SK-N-SH (cell line): ENCODE measurements around the gene CARD19. TPM values are rescaled to one million over a fixed set of nuclear protein-coding genes. Genes with fewer than 3 reads are reported as not detected.
A peak's percentile ranks its signal among the peaks of the same experiment; 100 is the strongest.

ENCODE experiments used
- CTCF ChIA-PET: fragments of 300-600, 350-600 bp; formaldehyde crosslinking; extraction: SDS; loops from one replicate; lab custom pipeline; 2021; lab: Yijun Ruan, JAX
- POLR2A ChIA-PET: fragments of 350-600 bp; sonication (Branson Sonifier 250); formaldehyde crosslinking; extraction: SDS; loops from one replicate; lab custom pipeline; 2020; ENCODE audit warnings: antibody characterized with exemption, inconsistent platforms; lab: Yijun Ruan, JAX
- DNase-seq: peaks from one replicate; pipeline ENCODE4 v3.0.0; 2012
- H2AFZ ChIP-seq: fragments of 200-600 bp; sonication (generic); 2 replicates; pipeline ENCODE4 v1.8.1; 2016; ENCODE audit warnings: antibody characterized with exemption, mild to moderate bottlenecking, low read depth
- H3F3A ChIP-seq: fragments of 200-600 bp; sonication (generic); replicated peaks from 2 replicates; pipeline ENCODE3; 2016; ENCODE audit warnings: antibody characterized with exemption, mild to moderate bottlenecking; ENCODE audit not compliant: insufficient read depth
- H3K27ac ChIP-seq, 2 experiments: fragments of 200-500 bp in 1 of 2; fragments of 200-600 bp in 1 of 2; sonication (Bioruptor generic) in 1 of 2; sonication (generic), shearing (Covaris generic) in 1 of 2; 2 replicates each; pipeline versions ENCODE4 v1.5.1 to v1.6.1; 2014 to 2016; ENCODE audit warnings: low read depth in 2 of 2, inconsistent platforms in 1 of 2, low read length in 1 of 2, mild to moderate bottlenecking in 1 of 2, mixed read lengths in 1 of 2
- H3K27me3 ChIP-seq: fragments of 200-600 bp; sonication (generic), shearing (Covaris generic); 2 replicates; pipeline ENCODE4 v1.6.1; 2016; ENCODE audit warnings: mixed run types; ENCODE audit not compliant: insufficient read depth
- H3K36me3 ChIP-seq, 2 experiments: fragments of 200-500 bp in 1 of 2; fragments of 200-600 bp in 1 of 2; sonication (Bioruptor generic) in 1 of 2; sonication (generic) in 1 of 2; replicated peaks in 1 of 2; 2 replicates each; pipeline versions ENCODE3 to v1.5.1; 2014 to 2016; ENCODE audit warnings: low read length in 1 of 2, mild to moderate bottlenecking in 1 of 2; ENCODE audit not compliant: insufficient read depth in 2 of 2, control insufficient read depth in 1 of 2
- H3K4me1 ChIP-seq, 2 experiments: fragments of 200-500 bp in 1 of 2; fragments of 200-600 bp in 1 of 2; sonication (Bioruptor generic) in 1 of 2; sonication (generic), shearing (Covaris generic) in 1 of 2; 2 replicates each; pipeline versions ENCODE4 v1.5.1 to v1.6.1; 2014 to 2016; ENCODE audit warnings: low read depth in 1 of 2, low read length in 1 of 2, mixed run types in 1 of 2; ENCODE audit not compliant: insufficient read depth in 2 of 2, control insufficient read depth in 1 of 2
- H3K4me2 ChIP-seq: fragments of 200-600 bp; sonication (generic), shearing (Covaris generic); 2 replicates; pipeline ENCODE4 v1.6.1; 2017; ENCODE audit warnings: mixed run types
- H3K4me3 ChIP-seq, 2 experiments: fragments of 200-500 bp in 1 of 2; fragments of 200-600 bp in 1 of 2; sonication (Bioruptor generic) in 1 of 2; sonication (generic), shearing (Covaris generic) in 1 of 2; 2 replicates each; pipeline versions ENCODE4 v1.5.1 to v1.8.1; 2014 to 2016; ENCODE audit warnings: low read depth in 2 of 2, inconsistent platforms in 1 of 2, low read length in 1 of 2, mild to moderate bottlenecking in 1 of 2, mixed read lengths in 1 of 2, moderate library complexity in 1 of 2
- H3K79me2 ChIP-seq: fragments of 200-600 bp; sonication (generic); 2 replicates; pipeline ENCODE4 v1.8.1; 2017; ENCODE audit warnings: mild to moderate bottlenecking; ENCODE audit not compliant: insufficient read depth
- H3K9ac ChIP-seq: fragments of 200-600 bp; sonication (generic); 2 replicates; pipeline ENCODE4 v1.6.1; 2017; ENCODE audit warnings: mixed run types
- H3K9me2 ChIP-seq: fragments of 200-600 bp; sonication (generic); 2 replicates; pipeline ENCODE4 v1.6.1; 2017; ENCODE audit warnings: mixed run types
- H3K9me3 ChIP-seq: fragments of 200-600 bp; sonication (generic); 2 replicates; pipeline ENCODE4 v1.6.1; 2017; ENCODE audit warnings: mixed run types, mild to moderate bottlenecking, moderate library complexity
- H4K20me1 ChIP-seq: fragments of 200-600 bp; sonication (generic); 2 replicates; pipeline ENCODE4 v1.6.1; 2017; ENCODE audit warnings: mild to moderate bottlenecking, mixed run types; ENCODE audit not compliant: insufficient read depth
- CHD2 ChIP-seq: fragments of 150-350 bp; IDR thresholded peaks from 2 replicates; pipeline ENCODE4 v1.6.1; 2018; ENCODE audit warnings: low read length; ENCODE audit not compliant: partially characterized antibody
- ELF1 ChIP-seq: IDR thresholded peaks from 2 replicates; pipeline ENCODE4 v1.4.0; 2012
- EZH2phosphoT487 ChIP-seq: fragments of 200-600 bp; sonication (generic); IDR thresholded peaks from 2 replicates; pipeline ENCODE4 v1.6.1; 2017; ENCODE audit warnings: low read depth, mixed run types, mild to moderate bottlenecking, antibody characterized with exemption, moderate library complexity, borderline replicate concordance
- FOSL2 ChIP-seq: IDR thresholded peaks from 2 replicates; pipeline ENCODE4 v1.4.0; 2012; ENCODE audit warnings: low read depth, mild to moderate bottlenecking, moderate library complexity, borderline replicate concordance
- FOXJ3 ChIP-seq: sonication (generic); formaldehyde crosslinking; IDR thresholded peaks from 2 replicates; pipeline ENCODE4 v1.5.1; 2020; ENCODE audit warnings: mild to moderate bottlenecking, missing genetic modification reagents
- FOXM1 ChIP-seq: IDR thresholded peaks from 2 replicates; pipeline ENCODE4 v1.4.0; 2012; ENCODE audit warnings: low read depth, mild to moderate bottlenecking
- GABPA ChIP-seq: IDR thresholded peaks from 2 replicates; pipeline ENCODE4 v1.4.0; 2012; ENCODE audit warnings: low read depth, mild to moderate bottlenecking
- GATA2 ChIP-seq: sonication (generic); formaldehyde crosslinking; IDR thresholded peaks from 2 replicates; pipeline ENCODE4 v1.5.0; 2020; ENCODE audit warnings: mild to moderate bottlenecking, missing genetic modification reagents
- JUND ChIP-seq: IDR thresholded peaks from 2 replicates; pipeline ENCODE4 v1.4.0; 2012
- MXI1 ChIP-seq: IDR thresholded peaks from 2 replicates; pipeline ENCODE4 v1.6.1; 2012; ENCODE audit warnings: mild to moderate bottlenecking, low read depth, low read length, improper control_type of control experiment
- POLR2AphosphoS5 ChIP-seq: IDR thresholded peaks from 2 replicates; pipeline ENCODE4 v1.6.1; 2012; ENCODE audit warnings: low read depth, low read length
- RAD21 ChIP-seq: IDR thresholded peaks from 2 replicates; pipeline ENCODE4 v1.6.1; 2012; ENCODE audit warnings: mild to moderate bottlenecking, low read length
- RFX5 ChIP-seq: IDR thresholded peaks from 2 replicates; pipeline ENCODE4 v1.6.1; 2012; ENCODE audit warnings: mild to moderate bottlenecking, improper control_type of control experiment, low read length
- RXRA ChIP-seq: IDR thresholded peaks from 2 replicates; pipeline ENCODE4 v1.4.0; 2012; ENCODE audit warnings: low read depth, mild to moderate bottlenecking, borderline replicate concordance
- SMC3 ChIP-seq: IDR thresholded peaks from 2 replicates; pipeline ENCODE4 v1.6.1; 2012; ENCODE audit warnings: low read depth, low read length, improper control_type of control experiment
- TAF1 ChIP-seq: IDR thresholded peaks from 2 replicates; pipeline ENCODE4 v1.6.1; 2012; ENCODE audit warnings: low read depth, mild to moderate bottlenecking, low read length, moderate library complexity, borderline replicate concordance
- TCF12 ChIP-seq: IDR thresholded peaks from 2 replicates; pipeline ENCODE4 v1.4.0; 2012
- TEAD4 ChIP-seq: IDR thresholded peaks from 2 replicates; pipeline ENCODE4 v1.4.0; 2012; ENCODE audit warnings: mild to moderate bottlenecking, borderline replicate concordance; ENCODE audit not compliant: insufficient read depth
- YY1 ChIP-seq: IDR thresholded peaks from 2 replicates; pipeline ENCODE4 v1.4.0; 2012; ENCODE audit warnings: low read depth, mild to moderate bottlenecking
- WGBS: methylation state at CpG from one replicate; pipeline ENCODE4 v1.1.6; 2017; ENCODE audit warnings: low lambda C conversion rate; 5-methylcytosine and 5-hydroxymethylcytosine counted together
- polyA plus RNA-seq, 3 experiments: library from polyadenylated mRNA; depleted of rRNA; stranded (reverse); fragments of >200 nt; gene quantifications; 2 replicates each; pipeline ENCODE4 v1.2.3, GENCODE V29; 2012
- TF ChIP-seq, protein P1 (sequence below): IDR thresholded peaks from 2 replicates; pipeline ENCODE4 v1.4.0; 2012; ENCODE audit warnings: low read depth, borderline replicate concordance
- TF ChIP-seq, protein P2 (sequence below): IDR thresholded peaks from 2 replicates; pipeline ENCODE4 v1.4.0; 2012; ENCODE audit warnings: low read depth
- TF ChIP-seq, protein P3 (sequence below): IDR thresholded peaks from 2 replicates; pipeline ENCODE4; 2012
- TF ChIP-seq, protein P4 (sequence below): IDR thresholded peaks from 2 replicates; pipeline ENCODE4 v1.4.0; 2012; ENCODE audit warnings: low read depth, borderline replicate concordance

CARD19 gene
- polyA plus RNA-seq, 1 of the 3 experiments (the other 2 are of a cell fraction): 165 TPM

DNA sequence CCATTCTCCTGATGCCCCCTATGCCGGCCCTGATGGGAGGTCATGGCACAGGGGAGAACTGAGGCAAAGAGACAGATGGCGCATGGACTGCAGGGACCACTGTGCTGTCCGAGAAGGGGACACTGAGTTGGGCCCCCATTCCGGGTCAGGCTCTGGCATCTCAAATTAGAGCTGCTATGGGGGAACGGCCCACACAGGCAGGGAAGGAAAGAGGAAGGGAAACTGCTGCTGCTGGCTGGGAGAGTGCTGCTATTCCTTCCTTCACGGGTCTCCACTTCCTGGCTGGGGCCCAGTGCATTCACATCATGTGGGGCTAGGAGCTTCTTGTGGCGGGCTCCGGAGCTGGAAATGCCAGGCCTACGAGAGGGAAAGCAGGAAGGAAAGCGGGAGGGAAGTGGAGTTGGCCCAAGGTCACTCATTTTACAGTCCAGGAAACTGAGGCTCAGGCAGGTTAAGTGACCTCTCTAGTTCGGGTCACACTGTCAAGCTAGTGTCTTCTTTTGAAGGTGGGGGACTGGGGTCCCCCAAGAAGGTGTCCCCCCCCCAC lies 1.3 kb upstream of the CARD19 start:
- peaks cover 32% of the 10 kb centered on the region for H3K79me2 ChIP-seq
- H3K27me3 ChIP-seq: no peaks in the 10 kb centered on the region
- no peaks in the 10 kb centered on the region for H3K9me2 ChIP-seq
- peak overlapping the region; percentile 79 for H3K9ac ChIP-seq
- peaks cover 33% of the 10 kb centered on the region for H3F3A ChIP-seq
- peaks cover 11% of the 10 kb centered on the region for H4K20me1 ChIP-seq
- no peaks in the 10 kb centered on the region for H3K36me3 ChIP-seq
- H3K27ac ChIP-seq: peak overlapping the region; percentile 79 to 88; a peak in 3 of 4 replicates
- TF ChIP-seq RFX5: no peak
- no peak for TF ChIP-seq YY1
- TF ChIP-seq FOXM1: no peak
- no peak for TF ChIP-seq FOSL2
- TF ChIP-seq RAD21: no peak
- no peak for TF ChIP-seq CHD2
- no peak for TF ChIP-seq TCF12
- TF ChIP-seq GATA2 (CRISPR knock-in tag): no peak
- TF ChIP-seq EZH2phosphoT487: no peak
- no peak for TF ChIP-seq TEAD4
- no peak for TF ChIP-seq MXI1
- no peak for TF ChIP-seq JUND
- TF ChIP-seq SMC3: no peak
- no peak for DNase-seq
- peak overlapping the region; percentile 77 for H3K4me2 ChIP-seq
- POLR2A ChIA-PET: interaction anchor here (1.3 to 1.7 kb wide), 2 partner anchors 13 to 30 kb away, joined by 4 to 6 read pairs; no protein-coding TSS in a partner anchor
- H3K4me3 ChIP-seq: peak overlapping the region; percentile 56 to 68
- H3K4me1 ChIP-seq: peaks cover 22 to 40% of the 10 kb centered on the region in 2 experiments; a peak in 3 of 4 replicates
- peak overlapping the region; percentile 97 for H2AFZ ChIP-seq
- 79% methylated on average over 11 of the region's 11 CpGs for WGBS
- H3K9me3 ChIP-seq: no peaks in the 10 kb centered on the region
- CTCF ChIA-PET: no interaction called here

DNA sequence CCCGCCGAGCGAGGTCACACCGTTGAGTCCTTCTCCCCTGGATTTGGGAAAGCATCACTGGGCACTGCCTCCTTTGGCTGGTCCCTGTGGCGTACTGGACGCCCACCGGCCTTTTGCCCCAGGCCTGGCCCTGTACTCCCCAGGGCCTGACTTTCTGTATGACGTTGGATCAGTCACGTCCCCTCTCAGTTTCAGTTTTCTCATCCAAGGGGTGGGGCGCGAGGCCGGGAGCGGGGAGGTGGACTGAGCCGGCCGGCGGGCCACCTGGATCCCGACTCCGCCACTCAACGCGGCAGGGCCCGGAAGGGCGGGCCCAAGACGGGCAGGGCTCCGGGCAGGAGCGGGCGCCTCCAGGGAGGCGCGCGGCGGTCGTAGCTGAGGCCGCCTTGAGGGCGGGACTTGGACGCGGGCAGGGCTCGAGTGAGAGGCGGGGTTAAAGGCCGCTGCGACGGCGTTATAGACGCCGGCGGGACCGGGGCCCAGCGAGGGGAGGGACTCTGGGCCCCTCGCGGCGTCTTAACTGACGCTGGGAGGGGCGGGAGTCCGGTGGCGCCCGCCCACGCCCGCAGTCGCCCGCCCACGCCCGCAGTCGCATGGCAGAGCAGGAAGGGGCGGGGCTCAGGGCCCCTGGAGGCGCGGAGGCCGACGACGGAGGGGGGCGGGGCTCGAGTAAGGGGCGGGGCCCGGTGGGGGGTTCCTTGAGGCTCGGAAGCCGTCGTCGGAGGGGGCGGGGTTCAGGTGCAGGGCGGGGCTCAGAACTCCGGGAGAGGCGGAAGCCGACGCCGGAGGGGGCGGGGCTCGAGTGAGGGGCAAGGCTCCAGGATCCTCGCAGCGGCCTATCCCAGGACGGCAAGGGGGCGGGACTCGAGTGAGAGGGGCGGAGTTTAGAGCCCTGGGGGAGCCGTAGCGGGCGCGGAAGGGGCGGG lies 549 bp upstream of the CARD19 start:
- Histone ChIP-seq H3K79me2 (peaks cover 39% of the 10 kb centered on the region), H4K20me1 (peaks cover 18% of the 10 kb centered on the region), H3K27me3 (no peaks in the 10 kb centered on the region), H3K4me1 (peaks cover 24 to 42% of the 10 kb centered on the region in 2 experiments; a peak in 3 of 4 replicates), H3K36me3 (peaks cover 0 to under 1% of the 10 kb centered on the region in 2 experiments), H3K27ac (peak overlapping the region; percentile 79 to 88), H3K9me2 (no peaks in the 10 kb centered on the region), H3K4me2 (peak overlapping the region; percentile 77), H3K9me3 (no peaks in the 10 kb centered on the region), H2AFZ (peak overlapping the region; percentile 97), H3K9ac (peak overlapping the region; percentile 79), H3K4me3 (peak overlapping the region; percentile 56 to 68), H3F3A (peaks cover 33% of the 10 kb centered on the region)
- ChIA-PET POLR2A (interaction anchor here (1.3 to 1.7 kb wide), 2 partner anchors 14 to 31 kb away, joined by 4 to 6 read pairs; no protein-coding TSS in a partner anchor), CTCF (no interaction called here)
- TF ChIP-seq FOXM1 (no peak), TCF12 (peak; percentile 6; the same call in 1 of the 2 replicates), RFX5 (no peak), TEAD4 (no peak), POLR2AphosphoS5 (peak; percentile 71), FOXJ3 (CRISPR knock-in tag) (no peak), TAF1 (peak; percentile 26; the same call in 1 of the 2 replicates), GABPA (peak; percentile 45; the same call in 1 of the 2 replicates), GATA2 (CRISPR knock-in tag) (no peak), RXRA (no peak), ELF1 (0 out of 2 replicates have a peak, but pooled peaks have one; percentile 8)
- TF ChIP-seq, protein P1, sequence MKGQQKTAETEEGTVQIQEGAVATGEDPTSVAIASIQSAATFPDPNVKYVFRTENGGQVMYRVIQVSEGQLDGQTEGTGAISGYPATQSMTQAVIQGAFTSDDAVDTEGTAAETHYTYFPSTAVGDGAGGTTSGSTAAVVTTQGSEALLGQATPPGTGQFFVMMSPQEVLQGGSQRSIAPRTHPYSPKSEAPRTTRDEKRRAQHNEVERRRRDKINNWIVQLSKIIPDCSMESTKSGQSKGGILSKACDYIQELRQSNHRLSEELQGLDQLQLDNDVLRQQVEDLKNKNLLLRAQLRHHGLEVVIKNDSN: no peak
- TF ChIP-seq, protein P2, sequence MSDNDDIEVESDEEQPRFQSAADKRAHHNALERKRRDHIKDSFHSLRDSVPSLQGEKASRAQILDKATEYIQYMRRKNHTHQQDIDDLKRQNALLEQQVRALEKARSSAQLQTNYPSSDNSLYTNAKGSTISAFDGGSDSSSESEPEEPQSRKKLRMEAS: no peak
- TF ChIP-seq, protein P3, sequence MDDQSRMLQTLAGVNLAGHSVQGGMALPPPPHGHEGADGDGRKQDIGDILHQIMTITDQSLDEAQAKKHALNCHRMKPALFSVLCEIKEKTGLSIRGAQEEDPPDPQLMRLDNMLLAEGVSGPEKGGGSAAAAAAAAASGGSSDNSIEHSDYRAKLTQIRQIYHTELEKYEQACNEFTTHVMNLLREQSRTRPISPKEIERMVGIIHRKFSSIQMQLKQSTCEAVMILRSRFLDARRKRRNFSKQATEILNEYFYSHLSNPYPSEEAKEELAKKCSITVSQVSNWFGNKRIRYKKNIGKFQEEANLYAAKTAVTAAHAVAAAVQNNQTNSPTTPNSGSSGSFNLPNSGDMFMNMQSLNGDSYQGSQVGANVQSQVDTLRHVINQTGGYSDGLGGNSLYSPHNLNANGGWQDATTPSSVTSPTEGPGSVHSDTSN: 0 out of 2 replicates have a peak, but pooled peaks have one; percentile 29
- TF ChIP-seq, protein P4, sequence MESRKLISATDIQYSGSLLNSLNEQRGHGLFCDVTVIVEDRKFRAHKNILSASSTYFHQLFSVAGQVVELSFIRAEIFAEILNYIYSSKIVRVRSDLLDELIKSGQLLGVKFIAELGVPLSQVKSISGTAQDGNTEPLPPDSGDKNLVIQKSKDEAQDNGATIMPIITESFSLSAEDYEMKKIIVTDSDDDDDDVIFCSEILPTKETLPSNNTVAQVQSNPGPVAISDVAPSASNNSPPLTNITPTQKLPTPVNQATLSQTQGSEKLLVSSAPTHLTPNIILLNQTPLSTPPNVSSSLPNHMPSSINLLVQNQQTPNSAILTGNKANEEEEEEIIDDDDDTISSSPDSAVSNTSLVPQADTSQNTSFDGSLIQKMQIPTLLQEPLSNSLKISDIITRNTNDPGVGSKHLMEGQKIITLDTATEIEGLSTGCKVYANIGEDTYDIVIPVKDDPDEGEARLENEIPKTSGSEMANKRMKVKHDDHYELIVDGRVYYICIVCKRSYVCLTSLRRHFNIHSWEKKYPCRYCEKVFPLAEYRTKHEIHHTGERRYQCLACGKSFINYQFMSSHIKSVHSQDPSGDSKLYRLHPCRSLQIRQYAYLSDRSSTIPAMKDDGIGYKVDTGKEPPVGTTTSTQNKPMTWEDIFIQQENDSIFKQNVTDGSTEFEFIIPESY: no peak
- 16% methylated on average over 13 of the region's 95 CpGs for WGBS
- peak; percentile 99 for DNase-seq
